IMR-90 (cell line): ENCODE results near the gene LCE5A. TPM values are rescaled to one million over a fixed set of nuclear protein-coding genes. Genes with fewer than 3 reads are reported as not detected.
"Not testable (repeated sequence)": the region's sequence is repeated elsewhere in the genome, so short reads cannot be mapped to it uniquely, and the experiment has no call there.

Experiments
- ATAC-seq: fragments of 200-7000 bp; cut with Tn5 transposase; 2 replicates; pipeline ENCODE4 v1.9.1; 2020; ENCODE audit warnings: low read depth, mild to moderate bottlenecking, moderate library complexity
- BruUV-seq: library from RNA; stranded (reverse); fragments of 400-500 nt; replicated peaks from 2 replicates; lab custom pipeline; 2021; lab: Mats Ljungman, UMichigan
- CTCF ChIA-PET: fragments of 300-600 bp; formaldehyde crosslinking; extraction: SDS; loops from one replicate; lab custom pipeline; 2021; ENCODE audit warnings: antibody characterized with exemption; lab: Yijun Ruan, JAX
- POLR2A ChIA-PET: fragments of 300-600 bp; sonication (Branson Sonifier 250); formaldehyde crosslinking; loops from one replicate; lab custom pipeline; 2022; ENCODE audit warnings: antibody characterized with exemption; ENCODE audit not compliant: unreplicated experiment; lab: Charles Lee
- DNase-seq: peaks from one replicate; pipeline ENCODE4 v3.0.0; 2013
- H2AFZ ChIP-seq: replicated peaks from 2 replicates; pipeline ENCODE3; 2013; ENCODE audit warnings: low read length, mild to moderate bottlenecking; ENCODE audit not compliant: poor library complexity
- H2AK5ac ChIP-seq: 2 replicates; pipeline ENCODE4 v1.6.1; 2013; ENCODE audit warnings: low read depth, low read length, inconsistent platforms
- H2AK9ac ChIP-seq: replicated peaks from 2 replicates; pipeline ENCODE3; 2013; ENCODE audit warnings: mild to moderate bottlenecking, low read depth, low read length, moderate library complexity; ENCODE audit not compliant: poor library complexity
- H2BK120ac ChIP-seq: 2 replicates; pipeline ENCODE4 v1.6.1; 2013; ENCODE audit warnings: low read depth, low read length, inconsistent platforms
- H2BK15ac ChIP-seq: 3 replicates; pipeline ENCODE4 v1.6.1; 2013; ENCODE audit warnings: low read depth, low read length, inconsistent platforms
- H2BK20ac ChIP-seq: 2 replicates; pipeline ENCODE4 v1.6.1; 2013; ENCODE audit warnings: low read depth, mild to moderate bottlenecking, inconsistent platforms, low read length, moderate library complexity
- H2BK5ac ChIP-seq: 2 replicates; pipeline ENCODE4 v1.6.1; 2013; ENCODE audit warnings: mild to moderate bottlenecking, low read depth, low read length, inconsistent platforms; ENCODE audit not compliant: poor library complexity, severe bottlenecking
- H3K14ac ChIP-seq: replicated peaks from 2 replicates; pipeline ENCODE4 v1.6.1; 2013; ENCODE audit warnings: low read depth, low read length, inconsistent platforms
- H3K18ac ChIP-seq: 2 replicates; pipeline ENCODE4 v1.6.1; 2013; ENCODE audit warnings: low read depth, low read length, control low read depth
- H3K23ac ChIP-seq: 2 replicates; pipeline ENCODE4 v1.6.1; 2013; ENCODE audit warnings: low read depth, low read length, inconsistent platforms
- H3K27ac ChIP-seq: 2 replicates; pipeline ENCODE4 v1.5.1; 2013; ENCODE audit warnings: mild to moderate bottlenecking, control low read depth, low read length; ENCODE audit not compliant: insufficient read depth
- H3K27me3 ChIP-seq: 2 replicates; pipeline ENCODE4 v1.6.1; 2013; ENCODE audit warnings: low read length; ENCODE audit not compliant: control insufficient read depth, insufficient read depth
- H3K36me3 ChIP-seq: 2 replicates; pipeline ENCODE4 v1.6.1; 2013; ENCODE audit warnings: low read length, mixed read lengths; ENCODE audit not compliant: control insufficient read depth, insufficient read depth
- H3K4ac ChIP-seq: 2 replicates; pipeline ENCODE4 v1.6.1; 2013; ENCODE audit warnings: low read depth, low read length, inconsistent platforms
- H3K4me1 ChIP-seq: 2 replicates; pipeline ENCODE4 v1.6.1; 2013; ENCODE audit warnings: low read length, mixed read lengths; ENCODE audit not compliant: control insufficient read depth, insufficient read depth
- H3K4me2 ChIP-seq: 2 replicates; pipeline ENCODE4 v1.6.1; 2013; ENCODE audit warnings: low read depth, mild to moderate bottlenecking, control low read depth, low read length, moderate library complexity
- H3K4me3 ChIP-seq: 2 replicates; pipeline ENCODE4 v1.5.1; 2013; ENCODE audit warnings: low read depth, mild to moderate bottlenecking, control low read depth, low read length, moderate library complexity; ENCODE audit not compliant: insufficient read depth
- H3K56ac ChIP-seq: 2 replicates; pipeline ENCODE4 v1.6.1; 2013; ENCODE audit warnings: low read length, inconsistent platforms; ENCODE audit not compliant: insufficient read depth; ENCODE audit errors: extremely low read depth
- H3K79me1 ChIP-seq, 2 experiments: 2 replicates each; pipeline ENCODE4 v1.6.1; 2013; ENCODE audit warnings: low read length in 2 of 2, inconsistent platforms in 1 of 2, low read depth in 1 of 2
- H3K9ac ChIP-seq: 2 replicates; pipeline ENCODE4 v1.6.1; 2013; ENCODE audit warnings: low read depth, low read length, control low read depth
- H3K9me1 ChIP-seq: 2 replicates; pipeline ENCODE4 v1.6.1; 2013; ENCODE audit warnings: low read length, inconsistent platforms; ENCODE audit not compliant: insufficient read depth
- H3K9me3 ChIP-seq: 2 replicates; pipeline ENCODE4 v1.6.1; 2013; ENCODE audit warnings: low read length; ENCODE audit not compliant: control insufficient read depth, insufficient read depth
- H4K20me1 ChIP-seq: 2 replicates; pipeline ENCODE4 v1.6.1; 2013; ENCODE audit warnings: low read length, inconsistent platforms; ENCODE audit not compliant: insufficient read depth
- H4K5ac ChIP-seq: 2 replicates; pipeline ENCODE4 v1.6.1; 2013; ENCODE audit warnings: mild to moderate bottlenecking, low read depth, low read length, control low read depth
- H4K8ac ChIP-seq, 2 experiments: 2 replicates each; pipeline ENCODE4 v1.6.1; 2013; ENCODE audit warnings: low read depth in 2 of 2, low read length in 2 of 2, control low read depth in 1 of 2, inconsistent platforms in 1 of 2
- H4K91ac ChIP-seq: 2 replicates; pipeline ENCODE4 v1.6.1; 2013; ENCODE audit warnings: low read depth, low read length, inconsistent platforms; ENCODE audit not compliant: insufficient read depth
- BHLHE40 ChIP-seq: fragments of 150-350 bp; IDR thresholded peaks from 2 replicates; pipeline ENCODE4 v1.6.1; 2016; ENCODE audit warnings: mild to moderate bottlenecking, low read depth, low read length
- ELK1 ChIP-seq: fragments of 150-350 bp; IDR thresholded peaks from 2 replicates; pipeline ENCODE4 v1.6.1; 2016; ENCODE audit warnings: low read depth, mild to moderate bottlenecking, low read length, moderate library complexity, borderline replicate concordance
- RCOR1 ChIP-seq: IDR thresholded peaks from 2 replicates; pipeline ENCODE4 v1.6.1; 2012; ENCODE audit warnings: mild to moderate bottlenecking, low read length, improper control_type of control experiment; ENCODE audit not compliant: insufficient replicate concordance
- WGBS, 2 experiments: methylation state at CpG; one replicate each; pipeline versions ENCODE4 v1.1.5 to v1.1.7; 2013; ENCODE audit warnings: missing lambda C conversion rate in 2 of 2; ENCODE audit not compliant: insufficient read length in 1 of 2; ENCODE audit errors: extremely low coverage in 2 of 2; 5-methylcytosine and 5-hydroxymethylcytosine counted together
- dilution Hi-C: fragments of 300-500 bp; cut with HindIII; formaldehyde crosslinking; loops from one replicate; pipeline ENCODE4 v1.14.3; 2018; ENCODE audit warnings: low sequenced_read_pairs; ENCODE audit not compliant: unreplicated experiment
- in situ Hi-C: fragments of 300-500 bp; cut with MboI; formaldehyde crosslinking; loops from 3 replicates; pipeline ENCODE4 v1.14.3; 2019; ENCODE audit warnings: low sequenced_read_pairs, inconsistent platforms, mixed read lengths
- intact Hi-C: fragments of 100-400 bp; cut with micrococcal nuclease; formaldehyde crosslinking; loops from 2 replicates; pipeline ENCODE4 v1.10.0; 2022
- polyA plus RNA-seq, 3 experiments: library from polyadenylated mRNA; depleted of rRNA; stranded (reverse); fragments of >200 nt; gene quantifications; 2 replicates each; pipeline ENCODE4 v1.2.3, GENCODE V29; 2012; ENCODE audit warnings: low replicate concordance in 1 of 3
- total RNA-seq: library from RNA; depleted of rRNA; stranded (reverse); fragments of >200 nt; gene quantifications from 2 replicates; pipeline ENCODE4 v1.2.3, GENCODE V29; 2012

Gene LCE5A
- total and polyA plus RNA-seq, 2 of the 4 experiments (the other 2 are of a cell fraction) = not detected

DNA sequence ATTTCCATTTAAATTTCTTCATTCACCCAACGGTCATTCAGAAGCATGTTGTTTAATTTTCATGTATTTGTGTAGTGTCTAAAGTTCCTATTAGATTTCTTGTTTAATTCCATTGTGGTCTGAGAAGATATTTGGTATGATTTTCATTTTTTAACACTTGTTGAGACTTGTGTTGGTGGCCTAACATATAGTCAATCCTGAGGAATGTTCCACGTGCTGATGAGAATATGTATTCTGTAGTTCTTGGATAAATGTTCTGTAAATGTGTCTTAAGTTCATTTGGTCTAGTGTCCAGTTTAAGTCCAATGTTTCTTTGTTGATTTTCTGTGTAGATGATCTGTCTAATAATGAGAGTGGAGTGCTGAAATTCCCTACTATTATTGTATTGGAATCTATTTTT lies 22.7 kb upstream of the LCE5A start:
- no peak overlapping the region for H3K27ac ChIP-seq
- BruUV-seq = no TSS peak
- H4K20me1 ChIP-seq = no peaks in the 10 kb centered on the region
- dilution Hi-C loops (no loop called here), intact Hi-C loops (no loop called here), in situ Hi-C loops (no loop called here)
- ATAC-seq = no peak
- no peaks in the 10 kb centered on the region for H3K4me1 ChIP-seq
- no peak overlapping the region for H4K91ac ChIP-seq
- H3K4me2 ChIP-seq = no peak overlapping the region
- H3K4me3 ChIP-seq = no peak overlapping the region
- H2AFZ ChIP-seq = no peak overlapping the region
- no peaks in the 10 kb centered on the region for H3K9me1 ChIP-seq
- H2BK120ac ChIP-seq = no peak overlapping the region
- ChIA-PET CTCF (no interaction called here), POLR2A (no interaction called here)
- no peak overlapping the region for H2BK15ac ChIP-seq
- no peaks in the 10 kb centered on the region for H3K36me3 ChIP-seq
- H2AK9ac ChIP-seq = no peak overlapping the region
- no CpG with 5 or more reads among the region's 2 CpGs for WGBS, 2 experiments
- H3K4ac ChIP-seq = no peak overlapping the region
- no peak for DNase-seq
- H2BK5ac ChIP-seq = no peak overlapping the region
- H2BK20ac ChIP-seq = no peak overlapping the region
- no peak overlapping the region for H3K9ac ChIP-seq
- H3K9me3 ChIP-seq = no peaks in the 10 kb centered on the region
- H2AK5ac ChIP-seq = no peak overlapping the region
- H3K23ac ChIP-seq = no peak overlapping the region
- H3K56ac ChIP-seq = no peak overlapping the region
- TF ChIP-seq BHLHE40 (no peak), ELK1 (no peak), RCOR1 (no peak)
- no peak overlapping the region for H4K5ac ChIP-seq
- H3K18ac ChIP-seq = no peak overlapping the region
- no peaks in the 10 kb centered on the region for H3K79me1 ChIP-seq
- no peak overlapping the region for H4K8ac ChIP-seq
- no peak overlapping the region for H3K14ac ChIP-seq
- no peaks in the 10 kb centered on the region for H3K27me3 ChIP-seq

- H3K23ac ChIP-seq, H2BK15ac ChIP-seq, DNase-seq, H3K4ac ChIP-seq, H2AK5ac ChIP-seq, H3K9me1 ChIP-seq, H3K14ac ChIP-seq, H2BK5ac ChIP-seq, H4K5ac ChIP-seq, H2AFZ ChIP-seq, H3K27me3 ChIP-seq, H3K4me3 ChIP-seq, H2BK120ac ChIP-seq, H3K4me1 ChIP-seq, BruUV-seq, dilution Hi-C loops, POLR2A ChIA-PET, CTCF ChIA-PET, H3K18ac ChIP-seq, H3K4me2 ChIP-seq, H3K9me3 ChIP-seq, H3K79me1 ChIP-seq, H2BK20ac ChIP-seq, H3K9ac ChIP-seq, H2AK9ac ChIP-seq, H4K20me1 ChIP-seq, ATAC-seq, H4K8ac ChIP-seq, H3K36me3 ChIP-seq, H4K91ac ChIP-seq, intact Hi-C loops, H3K56ac ChIP-seq, in situ Hi-C loops, H3K27ac ChIP-seq: not testable (repeated sequence)
Measured at GRCh38 chr1:152491537-152491936, 19.1 kb upstream of the LCE5A start.
